Uterus (tissue), 2 donors: ENCODE data around the gene SMARCAD1.

ENCODE experiments used
- CTCF ChIP-seq, 4 experiments: fragments of 200-600 bp in 2 of 4; fragments of 450-650 bp in 2 of 4; sonication (generic) in 2 of 4; IDR thresholded peaks; one replicate each; pipeline ENCODE4 v1.5.1; 2016 to 2019; ENCODE audit warnings: antibody characterized with exemption in 4 of 4, mild to moderate bottlenecking in 2 of 4, moderate library complexity in 1 of 4
- POLR2A ChIP-seq, 2 donors: fragments of 450-650 bp; IDR thresholded peaks; one replicate each; pipeline ENCODE4 v1.6.1; 2016; ENCODE audit warnings: antibody characterized with exemption in 2 of 2, mild to moderate bottlenecking in 1 of 2, moderate library complexity in 1 of 2

DNA sequence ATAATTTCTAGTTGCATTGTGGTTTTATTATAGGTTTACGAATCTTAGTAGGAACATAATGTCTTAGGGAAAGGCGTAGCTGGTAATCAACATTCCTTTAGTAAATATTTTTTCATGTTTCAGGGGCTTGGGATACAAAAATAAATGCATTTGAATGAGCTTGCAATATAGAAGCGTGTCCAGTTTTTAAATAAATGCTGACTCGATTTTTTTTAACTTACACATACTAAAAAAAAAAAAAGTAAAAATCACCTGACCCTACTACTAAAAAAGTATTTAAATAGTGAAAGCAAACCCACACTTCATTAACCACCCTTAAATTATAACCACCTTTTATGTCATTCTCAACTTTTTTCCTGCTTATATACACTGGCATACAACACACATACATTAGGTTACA, 29.6 kb downstream of the SMARCAD1 start:
- TF ChIP-seq POLR2A (IDR thresholded peaks at IDR 0.05) (no peak), CTCF (IDR thresholded peaks at IDR 0.05) (no peak)
